HK-2 (cell line): ENCODE results near the gene MED8.

Source experiments
- DNase-seq: peaks from one replicate; pipeline ENCODE4 v3.0.0-alpha.2; 2018; ENCODE audit not compliant: unreplicated experiment

MED8 gene

GRCh38 chr1:43358746-43359693 is 30.6 kb downstream of the MED8 start, which contains the start of gene CDC20:
Gene CDC20, plus strand, starts transcription at chr1:43358981. Its CDS starts 235 bp downstream, at chr1:43359216.
- DNase-seq: peak; percentile 99

GRCh38 chr1:43358121-43358745 is 31.4 kb downstream of the MED8 start:
- no peak for DNase-seq

GRCh38 chr1:43357251-43357650 is 32.3 kb downstream of the MED8 start:
- DNase-seq: no peak

- DNase-seq: no peak
Measured at GRCh38 chr1:43354936-43355335, 34.7 kb downstream of the MED8 start.

DNA sequence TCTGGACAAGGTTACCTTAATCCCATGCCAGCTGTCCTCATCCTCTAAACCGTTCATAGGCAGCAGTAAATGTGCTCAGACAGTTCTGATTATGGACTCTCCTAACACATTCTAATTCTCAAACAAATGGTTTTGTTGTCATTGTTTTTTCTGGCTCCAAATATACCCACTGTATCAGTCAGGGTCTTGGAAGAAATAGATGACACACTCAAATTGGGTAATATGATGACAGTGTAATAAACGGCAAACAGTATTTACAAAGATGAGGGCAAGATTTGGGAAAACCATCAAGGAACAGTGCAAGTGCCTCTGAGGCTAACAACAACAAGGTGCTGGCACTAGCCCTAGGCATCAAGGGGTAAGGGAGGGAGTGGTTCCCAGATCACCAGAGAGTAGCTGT is 35.1 kb downstream of the MED8 start:
- DNase-seq: no peak

- no peak for DNase-seq
Measured at GRCh38 chr1:43352881-43353280, 36.7 kb downstream of the MED8 start.

DNA sequence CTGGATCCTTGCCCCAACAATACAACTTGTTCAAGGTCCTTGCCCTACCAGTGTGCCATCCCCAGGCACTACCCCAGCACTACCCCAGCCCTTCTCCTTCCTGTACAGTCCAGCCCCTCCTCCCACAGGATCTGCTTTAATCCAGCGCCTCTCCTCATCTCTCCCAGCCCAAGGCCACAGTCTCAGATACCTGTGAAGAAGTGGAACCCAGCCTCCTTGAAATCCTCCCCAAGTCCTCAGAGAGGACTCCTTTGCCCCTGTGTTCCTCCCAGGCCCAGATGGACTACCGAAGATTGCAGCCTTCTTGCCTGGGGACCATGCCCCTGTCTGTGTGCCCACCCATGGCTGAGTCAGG is 37.3 kb downstream of the MED8 start:
- DNase-seq: no peak

- no peak for DNase-seq
Measured at GRCh38 chr1:43351421-43352350, 37.9 kb downstream of the MED8 start.

DNA sequence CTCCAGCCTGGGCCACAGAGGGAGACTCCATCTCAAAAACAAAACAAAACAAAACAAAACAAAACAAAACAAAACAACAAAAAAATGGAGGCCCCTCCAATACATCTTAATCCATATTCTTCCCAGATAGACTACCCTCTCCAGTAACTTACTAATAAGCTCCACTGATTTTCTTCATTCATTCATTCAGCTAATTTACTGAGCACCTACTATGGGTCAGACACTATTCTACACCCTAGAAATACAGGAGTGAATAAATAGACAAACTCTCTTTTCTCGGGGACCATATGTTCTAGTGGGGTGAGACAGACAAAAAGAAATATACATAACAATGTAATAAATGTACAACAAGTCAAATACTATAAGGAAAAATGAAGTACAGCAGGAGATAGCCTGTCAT is 38.6 kb downstream of the MED8 start:
- DNase-seq: no peak

DNA sequence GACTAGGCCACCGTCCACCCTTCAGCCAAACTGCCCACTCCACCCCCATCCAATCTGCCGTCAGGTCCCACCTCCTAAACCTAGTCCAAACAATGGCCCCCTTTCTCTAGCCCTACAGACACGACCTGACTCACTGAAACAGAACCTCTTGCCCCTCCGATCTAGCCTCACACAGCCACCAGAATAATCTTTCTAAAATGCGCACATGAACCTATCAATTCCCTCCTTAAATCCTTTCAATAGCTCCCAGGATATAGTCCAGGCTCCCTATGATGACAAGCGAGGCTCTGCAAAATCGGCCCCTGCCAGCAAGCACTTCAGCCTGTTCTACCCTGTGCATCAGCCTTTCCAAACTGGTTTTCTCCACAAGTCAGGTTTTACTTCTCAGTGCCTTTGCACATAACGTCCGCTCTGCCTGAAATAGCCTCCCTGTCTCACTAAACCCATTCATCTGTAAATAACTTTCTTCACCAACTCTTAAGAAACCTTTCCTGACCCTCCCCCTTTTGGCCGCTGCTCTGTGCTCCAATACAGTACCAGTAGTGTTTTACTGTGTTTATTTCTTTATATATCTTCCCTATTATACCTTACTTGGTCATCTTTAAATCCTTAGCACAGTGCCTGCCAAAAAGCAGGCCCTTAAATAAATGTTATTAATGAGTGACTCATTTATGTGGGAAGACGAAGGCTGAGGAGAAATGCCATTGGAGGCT is 39.9 kb downstream of the MED8 start:
- DNase-seq: no peak

DNA sequence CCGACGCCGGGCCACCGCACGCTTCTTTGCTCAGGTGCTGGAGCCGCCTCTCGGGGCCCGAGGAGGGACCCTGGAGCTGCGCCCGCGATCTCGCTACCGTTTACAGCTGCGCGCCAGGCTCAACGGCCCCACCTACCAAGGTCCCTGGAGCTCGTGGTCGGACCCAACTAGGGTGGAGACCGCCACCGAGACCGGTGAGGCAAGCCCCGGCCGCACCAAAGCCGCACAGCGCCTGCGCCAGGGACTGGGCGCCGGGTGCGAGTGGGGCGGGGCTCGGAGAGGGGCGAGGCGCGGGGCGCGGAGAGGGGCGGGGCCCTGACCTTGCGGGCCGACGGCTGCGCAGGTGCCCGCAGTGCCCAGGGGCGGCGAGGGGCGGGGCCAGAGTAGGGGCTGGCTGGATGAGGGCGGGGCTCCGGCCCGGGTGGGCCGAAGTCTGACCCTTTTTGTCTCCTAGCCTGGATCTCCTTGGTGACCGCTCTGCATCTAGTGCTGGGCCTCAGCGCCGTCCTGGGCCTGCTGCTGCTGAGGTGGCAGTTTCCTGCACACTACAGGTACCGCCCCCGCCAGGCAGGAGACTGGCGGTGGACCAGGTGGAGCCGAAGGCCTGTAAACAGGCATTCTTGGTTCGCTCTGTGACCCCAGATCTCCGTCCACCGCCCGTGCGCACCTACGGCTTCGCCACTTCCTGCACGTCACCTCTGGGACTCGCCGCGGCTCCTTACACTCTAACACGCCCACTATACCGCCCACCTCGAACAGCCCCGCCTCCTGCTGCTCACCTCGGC is 40.6 kb downstream of the MED8 start:
- peak; percentile 92 for DNase-seq

GRCh38 chr1:43348343-43348808 is 41.2 kb downstream of the MED8 start:
- no peak for DNase-seq

- DNase-seq: no peak
Measured at GRCh38 chr1:43346636-43347035, 43.0 kb downstream of the MED8 start.

DNA sequence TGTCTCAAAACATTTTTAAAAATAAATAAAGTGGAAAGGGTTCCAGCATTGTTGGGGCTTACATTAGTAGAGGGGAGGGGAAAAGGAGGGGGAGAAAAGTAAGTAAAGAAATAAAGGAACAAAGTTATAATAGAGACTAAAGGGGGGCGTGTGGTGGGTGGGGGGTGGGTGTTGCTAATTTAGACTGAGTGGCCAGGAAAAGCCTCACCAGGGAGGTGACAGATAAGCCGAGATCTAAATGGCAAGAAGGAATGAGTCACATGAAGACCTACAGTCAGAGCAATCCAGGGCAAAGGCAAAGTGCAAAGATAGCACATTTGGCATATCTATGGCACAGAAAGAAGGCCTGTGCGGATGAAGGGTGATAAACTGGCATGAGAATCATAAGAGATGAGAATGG is 44.5 kb downstream of the MED8 start:
- no peak for DNase-seq

DNA sequence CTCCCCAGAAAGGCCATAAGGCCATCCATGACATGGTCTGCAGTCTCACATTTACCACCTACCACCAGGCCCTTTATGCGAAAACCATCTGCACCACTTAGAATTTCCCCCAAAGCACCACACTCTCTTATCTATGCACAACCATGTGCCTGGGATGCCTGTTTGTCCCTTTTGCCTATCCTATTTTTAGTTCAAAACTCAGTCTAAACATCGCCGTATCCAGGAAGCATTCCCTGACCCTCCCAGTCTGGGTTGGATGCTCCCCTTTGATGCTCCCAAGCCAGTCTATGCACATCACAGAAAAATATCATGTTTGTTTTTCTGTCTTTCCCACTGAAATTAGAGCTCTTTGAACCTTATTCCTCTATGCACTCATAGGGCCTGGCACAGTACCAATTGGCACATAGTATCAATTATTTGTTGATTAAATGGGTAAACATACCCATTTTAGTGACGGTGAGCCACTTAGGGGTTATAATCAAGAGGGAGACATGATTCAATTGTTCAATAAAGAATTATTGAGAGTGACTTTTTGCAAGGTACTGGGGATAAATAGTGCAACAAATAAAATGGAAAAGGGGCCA is 45.2 kb downstream of the MED8 start:
- no peak for DNase-seq

GRCh38 chr1:43340559-43340958 is 49.0 kb downstream of the MED8 start:
- no peak for DNase-seq

DNA sequence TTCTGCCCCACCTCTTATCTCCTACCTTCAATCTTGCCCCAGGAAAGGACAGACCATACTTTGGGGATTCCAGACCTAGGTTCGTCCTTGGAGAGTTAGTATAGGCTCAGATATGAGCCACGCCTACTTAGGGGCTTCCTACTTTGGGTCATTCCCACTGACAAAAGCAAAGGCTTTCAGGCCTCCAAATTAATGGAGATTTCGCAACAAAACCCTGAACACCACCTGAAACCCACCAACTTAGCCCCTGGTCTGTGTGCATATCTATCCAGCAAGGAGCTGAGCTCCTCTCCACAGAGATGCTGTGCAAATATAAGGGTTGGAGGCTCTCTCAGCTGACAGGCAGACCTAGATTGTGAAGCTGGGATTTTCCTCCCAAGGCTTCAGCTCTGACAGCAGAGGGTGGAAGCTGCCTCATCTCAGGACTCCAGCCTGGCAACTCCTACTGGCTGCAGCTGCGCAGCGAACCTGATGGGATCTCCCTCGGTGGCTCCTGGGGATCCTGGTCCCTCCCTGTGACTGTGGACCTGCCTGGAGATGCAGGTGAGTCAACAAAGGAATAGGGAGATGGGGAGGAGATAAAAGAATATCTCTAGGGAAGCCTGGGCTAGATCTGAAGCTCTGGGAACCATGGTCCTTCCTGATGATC is 49.9 kb downstream of the MED8 start:
- no peak for DNase-seq

DNA sequence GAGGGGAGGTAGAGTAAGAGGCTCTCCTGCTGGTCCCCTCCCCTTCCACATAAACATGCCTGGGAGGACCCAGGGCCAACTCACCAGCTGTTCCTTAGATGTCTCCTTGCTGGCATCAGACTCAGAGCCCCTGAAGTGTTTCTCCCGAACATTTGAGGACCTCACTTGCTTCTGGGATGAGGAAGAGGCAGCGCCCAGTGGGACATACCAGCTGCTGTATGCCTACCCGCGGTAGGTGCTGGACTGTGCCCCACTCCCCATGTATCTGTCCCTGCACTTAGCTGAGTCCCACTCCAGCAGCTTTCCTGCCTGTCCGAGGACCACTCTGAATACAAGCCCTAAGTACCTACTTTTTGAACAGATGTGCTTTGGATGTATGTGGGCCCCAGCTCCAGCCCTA is 51.6 kb downstream of the MED8 start:
- DNase-seq: no peak

GRCh38 chr1:43337588-43337987 is 52.0 kb downstream of the MED8 start, which contains the start of gene MPL:
Gene MPL, plus strand, starts transcription at chr1:43337818. Its CDS starts 31 bp downstream, at chr1:43337849.
- DNase-seq: no peak
